Activated CD4-positive, alpha-beta memory T cell treated with anti-CD3 and anti-CD28 coated beads, Interleukin-2, amount 10 ng/mL, durations not matched to agents 7 days and 5 days (primary cell): Measurements from ENCODE around the gene CNPPD1. TPM values are rescaled to one million over a fixed set of nuclear protein-coding genes. Genes with fewer than 3 reads are reported as not detected.

Source experiments
- CTCF ChIA-PET: fragments of 350-600 bp; sonication (Branson Sonifier 250); formaldehyde crosslinking; loops from one replicate; lab custom pipeline; 2021; ENCODE audit warnings: antibody characterized with exemption, inconsistent platforms; lab: Charles Lee
- POLR2A ChIA-PET: fragments of 350-600 bp; sonication (Branson Sonifier 250); formaldehyde crosslinking; loops from one replicate; lab custom pipeline; 2021; ENCODE audit warnings: antibody characterized with exemption; lab: Charles Lee
- DNase-seq: peaks from one replicate; pipeline ENCODE4 v3.0.0-alpha.2; 2020
- H3K27ac Mint-ChIP-seq: one replicate; pipeline ENCODE4 v1.8.0; 2021; ENCODE audit warnings: mild to moderate bottlenecking, mixed read lengths
- H3K27me3 Mint-ChIP-seq: one replicate; pipeline ENCODE4 v1.8.0; 2021; ENCODE audit warnings: mixed read lengths
- H3K36me3 Mint-ChIP-seq: one replicate; pipeline ENCODE4 v1.8.0; 2021; ENCODE audit warnings: low read depth, mixed read lengths
- H3K4me1 Mint-ChIP-seq: one replicate; pipeline ENCODE4 v1.8.0; 2021; ENCODE audit warnings: mixed read lengths
- H3K4me3 Mint-ChIP-seq: one replicate; pipeline ENCODE4 v1.8.0; 2021; ENCODE audit warnings: mild to moderate bottlenecking, mixed read lengths
- H3K9me3 Mint-ChIP-seq: one replicate; pipeline ENCODE4 v1.8.0; 2021; ENCODE audit warnings: mixed read lengths
- total RNA-seq, 2 experiments: library from RNA; stranded (reverse); gene quantifications; one replicate each; pipeline ENCODE4 v1.2.3, GENCODE V29; 2021

CNPPD1 gene
- total RNA-seq, 2 experiments from 2014 or later: 68.7 to 72.9 TPM

GRCh38 chr2:219142329-219142728, 34.4 kb downstream of the CNPPD1 start:
- Mint-ChIP-seq H3K9me3 (no peaks in the 10 kb centered on the region), H3K27ac (no peak overlapping the region), H3K4me1 (no peaks in the 10 kb centered on the region), H3K36me3 (peaks cover 27% of the 10 kb centered on the region), H3K27me3 (no peaks in the 10 kb centered on the region), H3K4me3 (no peak overlapping the region)
- ChIA-PET POLR2A (no interaction called here), CTCF (no interaction called here)
- no peak for DNase-seq

- ChIA-PET POLR2A (no interaction called here), CTCF (interaction anchor here (0.6 to 1.5 kb wide), 2 partner anchors 14 to 70 kb away, joined by 3 to 4 read pairs; no protein-coding TSS in a partner anchor)
Observed at GRCh38 chr2:219140722-219141121, 36.0 kb downstream of the CNPPD1 start.

GRCh38 chr2:219133976-219134375, 42.7 kb downstream of the CNPPD1 start:
- H3K4me1 Mint-ChIP-seq: peaks cover 4% of the 10 kb centered on the region
- ChIA-PET CTCF (interaction anchor here (1.0 to 1.8 kb wide), 2 partner anchors 14 to 76 kb away, joined by 3 to 7 read pairs; no protein-coding TSS in a partner anchor), POLR2A (no interaction called here)
- no peaks in the 10 kb centered on the region for H3K9me3 Mint-ChIP-seq
- no peak overlapping the region for H3K27ac Mint-ChIP-seq
- H3K36me3 Mint-ChIP-seq: no peaks in the 10 kb centered on the region
- no peak overlapping the region for H3K4me3 Mint-ChIP-seq
- no peaks in the 10 kb centered on the region for H3K27me3 Mint-ChIP-seq
- no peak for DNase-seq

More at GRCh38 chr2:219140722-219141121, 36.0 kb downstream of the CNPPD1 start:
- Mint-ChIP-seq H3K4me1 (no peaks in the 10 kb centered on the region), H3K36me3 (peaks cover 19% of the 10 kb centered on the region), H3K9me3 (no peaks in the 10 kb centered on the region), H3K27me3 (no peaks in the 10 kb centered on the region), H3K4me3 (no peak overlapping the region), H3K27ac (no peak overlapping the region)
- no peak for DNase-seq

GRCh38 chr2:219131744-219132143, 45.0 kb downstream of the CNPPD1 start:
- ChIA-PET POLR2A (no interaction called here), CTCF (interaction anchor here (0.8 to 1.7 kb wide), 4 partner anchors 12 to 103 kb away, joined by 3 to 5 read pairs (median 3); no protein-coding TSS in a partner anchor)
- Mint-ChIP-seq H3K9me3 (no peaks in the 10 kb centered on the region), H3K4me1 (peaks cover 4% of the 10 kb centered on the region), H3K27ac (no peak overlapping the region), H3K36me3 (no peaks in the 10 kb centered on the region), H3K4me3 (no peak overlapping the region), H3K27me3 (no peaks in the 10 kb centered on the region)
- no peak for DNase-seq

- no peak overlapping the region for H3K27ac Mint-ChIP-seq
- H3K9me3 Mint-ChIP-seq: no peaks in the 10 kb centered on the region
- ChIA-PET CTCF (interaction anchor here (0.8 to 1.7 kb wide), 3 partner anchors 12 to 27 kb away, joined by 3 to 5 read pairs (median 3); no protein-coding TSS in a partner anchor), POLR2A (no interaction called here)
- H3K4me3 Mint-ChIP-seq: no peak overlapping the region
- no peaks in the 10 kb centered on the region for H3K36me3 Mint-ChIP-seq
- no peaks in the 10 kb centered on the region for H3K27me3 Mint-ChIP-seq
- peaks cover 4% of the 10 kb centered on the region for H3K4me1 Mint-ChIP-seq
- DNase-seq: no peak
Observed at GRCh38 chr2:219131327-219131726, 45.4 kb downstream of the CNPPD1 start.

- ChIA-PET POLR2A (no interaction called here), CTCF (interaction anchor here (1.4 to 2.7 kb wide), 3 partner anchors 25 to 103 kb away, joined by 3 to 8 read pairs (median 3); no protein-coding TSS in a partner anchor)
- H3K4me1 Mint-ChIP-seq: peaks cover 4% of the 10 kb centered on the region
- H3K9me3 Mint-ChIP-seq: no peaks in the 10 kb centered on the region
- H3K27ac Mint-ChIP-seq: no peak overlapping the region
- no peak for DNase-seq
- no peak overlapping the region for H3K4me3 Mint-ChIP-seq
- H3K27me3 Mint-ChIP-seq: no peaks in the 10 kb centered on the region
- H3K36me3 Mint-ChIP-seq: no peaks in the 10 kb centered on the region
Observed at GRCh38 chr2:219129589-219129988, 47.1 kb downstream of the CNPPD1 start.

- Mint-ChIP-seq H3K27me3 (no peaks in the 10 kb centered on the region), H3K4me1 (peaks cover 8% of the 10 kb centered on the region), H3K36me3 (no peaks in the 10 kb centered on the region), H3K4me3 (no peak overlapping the region), H3K27ac (no peak overlapping the region), H3K9me3 (no peaks in the 10 kb centered on the region)
- no peak for DNase-seq
- ChIA-PET POLR2A (interaction anchor here (1.4 kb wide), 1 partner anchor 11 kb away, joined by 3 read pairs; no protein-coding TSS in a partner anchor), CTCF (interaction anchor here (0.7 to 2.7 kb wide), 4 partner anchors 9 to 70 kb away, joined by 3 to 8 read pairs (median 3); no protein-coding TSS in a partner anchor)
Observed at GRCh38 chr2:219128396-219128795, 48.3 kb downstream of the CNPPD1 start.

- Mint-ChIP-seq H3K4me1 (peaks cover 11% of the 10 kb centered on the region), H3K36me3 (no peaks in the 10 kb centered on the region), H3K27ac (no peak overlapping the region), H3K9me3 (no peaks in the 10 kb centered on the region), H3K27me3 (no peaks in the 10 kb centered on the region), H3K4me3 (no peak overlapping the region)
- ChIA-PET POLR2A (interaction anchor here (1.4 kb wide), 1 partner anchor 10 kb away, joined by 3 read pairs; no protein-coding TSS in a partner anchor), CTCF (interaction anchor here (0.8 to 1.2 kb wide), 3 partner anchors 8 to 54 kb away, joined by 3 read pairs; no protein-coding TSS in a partner anchor)
- DNase-seq: no peak
Observed at GRCh38 chr2:219127037-219127635, 49.6 kb downstream of the CNPPD1 start.

- ChIA-PET CTCF (no interaction called here), POLR2A (no interaction called here)
- DNase-seq: no peak
- Mint-ChIP-seq H3K36me3 (no peaks in the 10 kb centered on the region), H3K9me3 (no peaks in the 10 kb centered on the region), H3K4me1 (peaks cover 11% of the 10 kb centered on the region), H3K27ac (no peak overlapping the region), H3K27me3 (no peaks in the 10 kb centered on the region), H3K4me3 (no peak overlapping the region)
Observed at GRCh38 chr2:219126555-219126954, 50.2 kb downstream of the CNPPD1 start.

- DNase-seq: no peak
- no peaks in the 10 kb centered on the region for H3K36me3 Mint-ChIP-seq
- POLR2A ChIA-PET: no interaction called here
- no peaks in the 10 kb centered on the region for H3K9me3 Mint-ChIP-seq
- CTCF ChIA-PET: interaction anchor here (1.1 to 1.4 kb wide), 2 partner anchors 68 to 96 kb away, joined by 3 to 4 read pairs; no protein-coding TSS in a partner anchor
- no peaks in the 10 kb centered on the region for H3K27me3 Mint-ChIP-seq
- H3K4me1 Mint-ChIP-seq: peaks cover 11% of the 10 kb centered on the region
- H3K4me3 Mint-ChIP-seq: no peak overlapping the region
- no peak overlapping the region for H3K27ac Mint-ChIP-seq
Observed at GRCh38 chr2:219125886-219126270, 50.8 kb downstream of the CNPPD1 start.

GRCh38 chr2:219125225-219125885, 51.4 kb downstream of the CNPPD1 start:
- Mint-ChIP-seq H3K27me3 (no peaks in the 10 kb centered on the region), H3K27ac (no peak overlapping the region), H3K36me3 (no peaks in the 10 kb centered on the region), H3K4me1 (peaks cover 11% of the 10 kb centered on the region), H3K9me3 (no peaks in the 10 kb centered on the region), H3K4me3 (no peak overlapping the region)
- ChIA-PET POLR2A (no interaction called here), CTCF (interaction anchor here (0.8 to 10.8 kb wide), 4 partner anchors 28 to 95 kb away, joined by 3 to 115 read pairs (median 4); partner anchors contain the start of gene IHH)
- no peak for DNase-seq

- Mint-ChIP-seq H3K4me1 (peaks cover 11% of the 10 kb centered on the region), H3K27me3 (no peaks in the 10 kb centered on the region), H3K27ac (no peak overlapping the region), H3K4me3 (no peak overlapping the region), H3K9me3 (no peaks in the 10 kb centered on the region), H3K36me3 (no peaks in the 10 kb centered on the region)
- ChIA-PET POLR2A (no interaction called here), CTCF (interaction anchor here (0.8 to 10.8 kb wide), 3 partner anchors 28 to 95 kb away, joined by 3 to 115 read pairs (median 3); partner anchors contain the start of gene IHH)
- DNase-seq: no peak
Observed at GRCh38 chr2:219124381-219125110, 52.2 kb downstream of the CNPPD1 start.
